GM18868 (cell line): Measurements from ENCODE around the gene DOCK6.

ENCODE experiments used
- ATAC-seq: cut with Tn5 transposase; IDR thresholded peaks from one replicate; pipeline ENCODE4 v1.9.1; 2021; ENCODE audit warnings: mild to moderate bottlenecking, moderate library complexity; ENCODE audit not compliant: unreplicated experiment

Gene DOCK6

DNA sequence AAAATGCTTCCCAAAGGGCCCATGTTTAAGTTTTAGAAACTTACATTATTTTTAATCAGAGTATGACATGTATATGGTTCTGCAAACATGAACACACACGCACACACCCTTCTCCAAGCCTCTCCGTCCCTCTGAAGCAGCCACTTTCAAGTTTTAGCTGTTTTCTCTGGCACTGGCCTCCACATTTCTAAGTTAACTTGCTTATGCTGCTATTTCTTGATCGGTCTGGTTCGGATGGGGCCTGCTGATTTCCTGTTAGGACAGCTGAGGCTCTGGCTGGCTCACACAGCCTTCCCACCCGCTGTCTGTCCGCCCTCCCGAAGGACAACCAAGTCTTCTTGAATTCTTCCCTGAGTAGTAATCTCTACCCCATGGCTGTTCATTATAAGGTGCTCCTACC, 111.1 kb downstream of the DOCK6 start:
- ATAC-seq: no peak
